Measurements from ENCODE around the gene MYO5B.

DNA sequence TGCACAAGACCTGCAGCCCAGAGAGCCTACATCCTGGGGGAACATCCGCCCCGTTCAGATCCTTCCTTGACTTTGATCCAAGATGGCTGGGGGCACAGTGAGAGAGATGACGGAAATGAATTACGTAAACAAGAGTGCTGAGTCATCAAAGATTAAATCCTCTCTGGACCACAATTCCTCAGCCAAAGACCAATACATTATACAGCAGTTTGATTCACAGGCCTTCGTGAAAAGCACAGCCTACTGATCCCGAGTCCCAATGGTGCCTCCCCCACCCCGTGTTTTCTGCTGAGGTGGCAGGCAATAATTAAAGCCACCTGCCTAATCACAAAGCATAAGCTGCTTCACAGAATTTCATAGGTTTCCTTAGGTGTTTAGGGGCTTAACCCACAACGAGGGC is 43.0 kb downstream of the MYO5B start:
- no peak for TF ChIP-seq EZH2 (IDR thresholded peaks at IDR 0.05; ENCODE audit: borderline replicate concordance, insufficient read depth, low read length, poor library complexity, severe bottlenecking)
- TF ChIP-seq CTCF (IDR thresholded peaks at IDR 0.05; ENCODE audit: poor library complexity, severe bottlenecking), result no peak
- TF ChIP-seq POLR2AphosphoS5 (IDR thresholded peaks at IDR 0.05), result no peak
- no peak for TF ChIP-seq MXI1 (conservative IDR thresholded peaks at IDR 0.05; ENCODE audit: poor library complexity, severe bottlenecking)
